Smooth muscle cell (in vitro differentiated cells): ENCODE results near the gene GJA4. TPM values are rescaled to one million over a fixed set of nuclear protein-coding genes. Genes with fewer than 3 reads are reported as not detected.

Source experiments
- DNase-seq: peaks from one replicate; lab custom pipeline; 2025; ENCODE audit not compliant: unreplicated experiment; lab: John Stamatoyannopoulos, UW
- H2AFZ ChIP-seq: fragments of 200-600 bp; sonication (generic); 2 replicates; pipeline ENCODE4 v1.6.0; 2016; ENCODE audit warnings: antibody characterized with exemption, low read depth, mild to moderate bottlenecking
- H3F3A ChIP-seq: fragments of 200-600 bp; sonication (generic); 2 replicates; pipeline ENCODE4 v1.6.0; 2017; ENCODE audit warnings: antibody characterized with exemption, low read depth
- H3K27ac ChIP-seq: fragments of 200-600 bp; sonication (generic); 2 replicates; pipeline ENCODE4 v1.5.1; 2016; ENCODE audit warnings: low read depth, mild to moderate bottlenecking
- H3K27me3 ChIP-seq: fragments of 200-600 bp; sonication (generic); 2 replicates; pipeline ENCODE4 v1.6.1; 2016; ENCODE audit warnings: low read depth, mild to moderate bottlenecking
- H3K36me3 ChIP-seq: fragments of 200-600 bp; sonication (generic); 2 replicates; pipeline ENCODE4 v1.5.1; 2016; ENCODE audit warnings: low read depth
- H3K4me1 ChIP-seq: fragments of 200-600 bp; sonication (generic); 2 replicates; pipeline ENCODE4 v1.5.1; 2016; ENCODE audit warnings: low read depth
- H3K4me2 ChIP-seq: fragments of 200-600 bp; sonication (generic); 2 replicates; pipeline ENCODE4 v1.6.0; 2016; ENCODE audit warnings: mild to moderate bottlenecking
- H3K4me3 ChIP-seq: fragments of 200-600 bp; sonication (generic); 2 replicates; pipeline ENCODE4 v1.5.1; 2016; ENCODE audit warnings: mild to moderate bottlenecking
- H3K79me2 ChIP-seq: fragments of 200-600 bp; sonication (generic); 2 replicates; pipeline ENCODE4 v1.6.0; 2016; ENCODE audit warnings: low read depth, mild to moderate bottlenecking
- H3K9ac ChIP-seq: fragments of 200-600 bp; sonication (generic); 2 replicates; pipeline ENCODE4 v1.6.0; 2016; ENCODE audit warnings: low read depth
- H3K9me3 ChIP-seq: fragments of 200-600 bp; sonication (generic); replicated peaks from 2 replicates; pipeline ENCODE4 v1.5.1; 2016; ENCODE audit warnings: low read depth
- H4K20me1 ChIP-seq: fragments of 200-600 bp; sonication (generic); 2 replicates; pipeline ENCODE4 v1.6.0; 2016; ENCODE audit warnings: low read depth
- CTCF ChIP-seq: fragments of 200-600 bp; sonication (generic); IDR thresholded peaks from 2 replicates; pipeline ENCODE4 v1.5.1; 2017; ENCODE audit warnings: borderline replicate concordance, mild to moderate bottlenecking, antibody characterized with exemption; ENCODE audit not compliant: insufficient read depth, poor library complexity, severe bottlenecking
- WGBS: methylation state at CpG from one replicate; pipeline ENCODE4 v1.1.7; 2016; ENCODE audit warnings: low lambda C conversion rate; 5-methylcytosine and 5-hydroxymethylcytosine counted together
- polyA plus RNA-seq: library from polyadenylated mRNA; unstranded; fragments of >200 nt; fragmentation: Nextera tagmentation; extraction: Ambion mirVana; gene quantifications from 2 replicates; pipeline ENCODE4 v1.2.1, GENCODE V29; 2016
- total RNA-seq: library from RNA; depleted of rRNA; stranded (reverse); fragments of >200 nt; gene quantifications from 2 replicates; pipeline ENCODE4 v1.2.3, GENCODE V29; 2014

Gene GJA4
- total and polyA plus RNA-seq, 2 experiments from 2014 or later, result not detected

- Histone ChIP-seq H2AFZ (no peak within 1 kb of the TSS), H3F3A (no peaks in the 10 kb centered on the region), H3K36me3 (no peaks in the 10 kb centered on the region), H3K4me3 (no peak within 1 kb of the TSS), H4K20me1 (no peaks in the 10 kb centered on the region), H3K4me2 (no peak within 1 kb of the TSS), H3K9me3 (no peaks in the 10 kb centered on the region), H3K27me3 (no peaks in the 10 kb centered on the region), H3K4me1 (no peaks in the 10 kb centered on the region), H3K79me2 (no peaks in the 10 kb centered on the region), H3K27ac (no peak within 1 kb of the TSS), H3K9ac (no peak within 1 kb of the TSS)
- WGBS, result 73% methylated on average over 10 of the region's 10 CpGs
- DNase-seq, result no peak
- no peak for TF ChIP-seq CTCF
These were observed 33.1 kb upstream of the GJA4 start, which contains the start of gene GJB4 for GRCh38 chr1:34759503-34760357. Gene GJB4, plus strand, starts transcription at chr1:34759740. Its CDS starts 1,515 bp downstream, at chr1:34761255.

- DNase-seq, result no peak
- Histone ChIP-seq H3K9me3 (no peaks in the 10 kb centered on the region), H2AFZ (no peak overlapping the region), H3K36me3 (no peaks in the 10 kb centered on the region), H3K9ac (no peak overlapping the region), H4K20me1 (no peaks in the 10 kb centered on the region), H3F3A (no peaks in the 10 kb centered on the region), H3K4me1 (no peaks in the 10 kb centered on the region), H3K4me2 (no peak overlapping the region), H3K27ac (no peak overlapping the region), H3K27me3 (no peaks in the 10 kb centered on the region), H3K79me2 (no peaks in the 10 kb centered on the region), H3K4me3 (no peak overlapping the region)
- WGBS, result 98% methylated on average over 33 of the region's 33 CpGs
- TF ChIP-seq CTCF, result no peak
These were observed 31.5 kb upstream of the GJA4 start for GRCh38 chr1:34761176-34761761.

GRCh38 chr1:34761776-34762307, 31.0 kb upstream of the GJA4 start:
- 93% methylated on average over 13 of the region's 13 CpGs for WGBS
- Histone ChIP-seq H4K20me1 (no peaks in the 10 kb centered on the region), H3K9ac (no peak overlapping the region)

More at GRCh38 chr1:34761776-34762307, 31.0 kb upstream of the GJA4 start:
- no peak for DNase-seq
- Histone ChIP-seq H3K79me2 (no peaks in the 10 kb centered on the region), H3F3A (no peaks in the 10 kb centered on the region), H3K27ac (no peak overlapping the region), H3K4me2 (no peak overlapping the region), H3K4me1 (no peaks in the 10 kb centered on the region), H3K27me3 (no peaks in the 10 kb centered on the region), H2AFZ (no peak overlapping the region), H3K9me3 (no peaks in the 10 kb centered on the region), H3K36me3 (no peaks in the 10 kb centered on the region), H3K4me3 (no peak overlapping the region)
- TF ChIP-seq CTCF, result no peak
